PC-3 (cell line): ENCODE measurements around the gene SRD5A2.

ENCODE experiments used
- EZH2 ChIP-seq: fragments of 300-600 bp; sonication (generic); IDR thresholded peaks from one replicate; pipeline ENCODE4 v1.6.1; 2017; ENCODE audit warnings: antibody characterized with exemption, mild to moderate bottlenecking, low read length; ENCODE audit not compliant: unreplicated experiment
- TF ChIP-seq, protein P1 (sequence below): fragments of 300-600 bp; sonication (generic); conservative IDR thresholded peaks from 2 replicates; pipeline ENCODE4 v1.5.1; 2017; ENCODE audit warnings: antibody characterized with exemption, low read depth, mild to moderate bottlenecking, low read length

DNA sequence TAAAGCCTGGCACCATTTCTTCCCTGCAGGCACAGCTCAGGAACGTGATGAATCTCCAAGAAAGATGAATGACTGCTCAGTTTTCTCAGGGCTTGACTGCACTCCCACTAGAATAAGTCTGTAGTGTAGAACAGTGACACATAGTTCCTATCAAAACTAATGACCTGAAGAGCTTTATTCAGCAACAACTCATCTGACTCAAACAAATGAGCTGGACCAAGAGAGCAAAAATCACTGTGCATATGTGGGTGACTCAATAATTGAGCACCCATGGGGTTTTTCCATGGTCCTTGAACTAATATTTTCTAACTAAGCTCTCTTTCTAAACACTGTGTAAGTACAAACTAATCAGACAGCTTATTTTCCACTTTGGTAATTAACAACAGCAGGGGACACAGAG is 105.0 kb downstream of the SRD5A2 start:
- no peak for TF ChIP-seq EZH2
- TF ChIP-seq, protein P1, sequence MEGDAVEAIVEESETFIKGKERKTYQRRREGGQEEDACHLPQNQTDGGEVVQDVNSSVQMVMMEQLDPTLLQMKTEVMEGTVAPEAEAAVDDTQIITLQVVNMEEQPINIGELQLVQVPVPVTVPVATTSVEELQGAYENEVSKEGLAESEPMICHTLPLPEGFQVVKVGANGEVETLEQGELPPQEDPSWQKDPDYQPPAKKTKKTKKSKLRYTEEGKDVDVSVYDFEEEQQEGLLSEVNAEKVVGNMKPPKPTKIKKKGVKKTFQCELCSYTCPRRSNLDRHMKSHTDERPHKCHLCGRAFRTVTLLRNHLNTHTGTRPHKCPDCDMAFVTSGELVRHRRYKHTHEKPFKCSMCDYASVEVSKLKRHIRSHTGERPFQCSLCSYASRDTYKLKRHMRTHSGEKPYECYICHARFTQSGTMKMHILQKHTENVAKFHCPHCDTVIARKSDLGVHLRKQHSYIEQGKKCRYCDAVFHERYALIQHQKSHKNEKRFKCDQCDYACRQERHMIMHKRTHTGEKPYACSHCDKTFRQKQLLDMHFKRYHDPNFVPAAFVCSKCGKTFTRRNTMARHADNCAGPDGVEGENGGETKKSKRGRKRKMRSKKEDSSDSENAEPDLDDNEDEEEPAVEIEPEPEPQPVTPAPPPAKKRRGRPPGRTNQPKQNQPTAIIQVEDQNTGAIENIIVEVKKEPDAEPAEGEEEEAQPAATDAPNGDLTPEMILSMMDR: no peak
